HCT116 (cell line): ENCODE measurements around the gene MBL2. TPM values are rescaled to one million over a fixed set of nuclear protein-coding genes. Genes with fewer than 3 reads are reported as not detected.

Source experiments
- ATAC-seq: fragments of 200-7000 bp; cut with Tn5 transposase; 2 replicates; pipeline ENCODE4 v1.9.1; 2020; ENCODE audit warnings: mild to moderate bottlenecking, moderate library complexity
- BruUV-seq: library from RNA; stranded (reverse); fragments of 400-500 nt; replicated peaks from 2 replicates; lab custom pipeline; 2021; lab: Mats Ljungman, UMichigan
- CTCF ChIA-PET: fragments of 300-600 bp; sonication (Branson Sonifier 250); formaldehyde crosslinking; loops from one replicate; lab custom pipeline; 2021; ENCODE audit warnings: antibody characterized with exemption; lab: Charles Lee
- POLR2A ChIA-PET: fragments of 300-600, 350-600 bp; sonication (Branson Sonifier 250); formaldehyde crosslinking; loops from one replicate; lab custom pipeline; 2021; ENCODE audit warnings: antibody characterized with exemption; lab: Charles Lee
- RAD21 ChIA-PET, 2 experiments: fragments of 300-600 bp; sonication (Branson Sonifier 250); formaldehyde crosslinking; loops; one replicate each; lab custom pipeline; 2023; ENCODE audit warnings: low total read pairs in 2 of 2; ENCODE audit not compliant: uncharacterized antibody in 2 of 2, unreplicated experiment in 2 of 2, low non-redundant PET in 1 of 2; lab: Charles Lee
- DNase-seq: peaks from one replicate; pipeline ENCODE4 v3.0.0-alpha.2; 2010; ENCODE audit warnings: low read depth, low spot score
- H2AFZ ChIP-seq: fragments of 200-600 bp; shearing (Covaris generic), sonication (generic); 2 replicates; pipeline ENCODE4 v1.6.1; 2017; ENCODE audit warnings: low read depth, mixed run types, mixed read lengths, antibody characterized with exemption, low read length; ENCODE audit not compliant: poor library complexity, severe bottlenecking
- H3K27ac ChIP-seq: 2 replicates; pipeline ENCODE4 v1.5.1; 2012; ENCODE audit warnings: low read depth, low read length
- H3K27me3 ChIP-seq: fragments of 200-600 bp; sonication (generic); 2 replicates; pipeline ENCODE4 v1.6.1; 2016; ENCODE audit warnings: mixed run types, low read length, mixed read lengths; ENCODE audit not compliant: insufficient read depth
- H3K36me3 ChIP-seq, 2 experiments: fragments of 200-500 bp in 1 of 2; fragments of 200-600 bp in 1 of 2; sonication (Bioruptor generic) in 1 of 2; sonication (generic) in 1 of 2; 2 replicates each; pipeline versions ENCODE4 v1.5.1 to v1.6.1; 2014 to 2016; ENCODE audit warnings: low read length in 2 of 2, inconsistent platforms in 1 of 2, mixed read lengths in 1 of 2, mixed run types in 1 of 2; ENCODE audit not compliant: insufficient read depth in 2 of 2, control insufficient read depth in 1 of 2
- H3K4me1 ChIP-seq, 2 experiments: fragments of 200-600 bp in 1 of 2; sonication (generic) in 1 of 2; 2 replicates each; pipeline versions ENCODE4 v1.5.1 to v1.6.1; 2012 to 2017; ENCODE audit warnings: low read length in 2 of 2, inconsistent platforms in 1 of 2, mild to moderate bottlenecking in 1 of 2, mixed read lengths in 1 of 2, mixed run types in 1 of 2, moderate library complexity in 1 of 2; ENCODE audit not compliant: insufficient read depth in 2 of 2, control insufficient read depth in 1 of 2
- H3K4me2 ChIP-seq: fragments of 200-600 bp; sonication (generic); 2 replicates; pipeline ENCODE4 v1.6.1; 2017; ENCODE audit warnings: mixed run types, low read length, mixed read lengths
- H3K4me3 ChIP-seq, 2 experiments: fragments of 200-600 bp in 1 of 2; sonication (generic) in 1 of 2; replicated peaks in 1 of 2; 2 replicates each; pipeline ENCODE4 v1.5.1; 2011 to 2016; ENCODE audit warnings: low read length in 2 of 2, control low read depth in 1 of 2, low read depth in 1 of 2, mild to moderate bottlenecking in 1 of 2, mixed read lengths in 1 of 2, mixed run types in 1 of 2
- H3K79me2 ChIP-seq: fragments of 200-600 bp; sonication (generic); 2 replicates; pipeline ENCODE4 v1.6.1; 2017; ENCODE audit warnings: mild to moderate bottlenecking, mixed run types, low read length, moderate library complexity, mixed read lengths; ENCODE audit not compliant: insufficient read depth
- H3K9ac ChIP-seq: fragments of 200-600 bp; sonication (generic); 2 replicates; pipeline ENCODE4 v1.6.1; 2016; ENCODE audit warnings: low read length, mixed read lengths
- H3K9me2 ChIP-seq: fragments of 200-600 bp; sonication (generic), shearing (Covaris generic); 2 replicates; pipeline ENCODE4 v1.6.1; 2017; ENCODE audit warnings: mixed run types, mild to moderate bottlenecking, moderate library complexity; ENCODE audit not compliant: insufficient read depth
- H3K9me3 ChIP-seq, 2 experiments: fragments of 200-500 bp in 1 of 2; fragments of 200-600 bp in 1 of 2; sonication (Bioruptor generic) in 1 of 2; sonication (generic) in 1 of 2; 2 replicates each; pipeline ENCODE4 v1.6.1; 2014 to 2017; ENCODE audit warnings: low read length in 2 of 2, mixed read lengths in 2 of 2, inconsistent platforms in 1 of 2, low read depth in 1 of 2, mild to moderate bottlenecking in 1 of 2, mixed run types in 1 of 2, moderate library complexity in 1 of 2; ENCODE audit not compliant: control insufficient read depth in 1 of 2, insufficient read depth in 1 of 2
- H4K20me1 ChIP-seq: fragments of 200-600 bp; sonication (generic), shearing (Covaris generic); 2 replicates; pipeline ENCODE4 v1.6.1; 2017; ENCODE audit warnings: mixed run types, mild to moderate bottlenecking, moderate library complexity; ENCODE audit not compliant: insufficient read depth
- CTCF ChIP-seq, 3 experiments: fragments of 200-600 bp in 1 of 3; sonication (generic) in 1 of 3; IDR thresholded peaks in 2 of 3; conservative IDR thresholded peaks in 1 of 3; 2 replicates each; pipeline ENCODE4 v1.5.1; 2012 to 2017; ENCODE audit warnings: low read depth in 2 of 3, low read length in 2 of 3, antibody characterized with exemption in 1 of 3, borderline replicate concordance in 1 of 3, control low read depth in 1 of 3, mild to moderate bottlenecking in 1 of 3, mixed read lengths in 1 of 3, mixed run types in 1 of 3, moderate library complexity in 1 of 3; ENCODE audit not compliant: insufficient read depth in 1 of 3
- JUND ChIP-seq: IDR thresholded peaks from 2 replicates; pipeline ENCODE4 v1.6.1; 2012
- POLR2AphosphoS5 ChIP-seq: IDR thresholded peaks from 2 replicates; pipeline ENCODE4 v1.6.1; 2011; ENCODE audit warnings: mild to moderate bottlenecking, low read depth, low read length, moderate library complexity
- REST ChIP-seq: IDR thresholded peaks from 2 replicates; pipeline ENCODE4 v1.6.1; 2012; ENCODE audit warnings: low read depth
- intact Hi-C: fragments of 100-400 bp; cut with micrococcal nuclease; formaldehyde crosslinking; loops from 2 replicates; pipeline ENCODE4 v1.10.0; 2022
- total RNA-seq: library from RNA; stranded (reverse); gene quantifications from one replicate; pipeline ENCODE4 v1.2.1, GENCODE V29; 2021; ENCODE audit not compliant: unreplicated experiment
- TF ChIP-seq, protein P1 (sequence below): IDR thresholded peaks from 2 replicates; pipeline ENCODE4 v1.6.1; 2011; ENCODE audit warnings: mild to moderate bottlenecking, low read length, moderate library complexity; ENCODE audit not compliant: insufficient replicate concordance; ENCODE audit errors: extremely low read depth

MBL2 gene
- total RNA-seq, 1 experiment from 2014 or later: not detected

GRCh38 chr10:52776471-52776903, 3.9 kb upstream of the MBL2 start:
- DNase-seq (no peak), ATAC-seq (no peak)
- no peak overlapping the region for H3K4me3 ChIP-seq
- no peak overlapping the region for H3K9ac ChIP-seq
- POLR2A ChIA-PET: no interaction called here
- CTCF ChIA-PET: no interaction called here
- no peak overlapping the region for H2AFZ ChIP-seq
- BruUV-seq: no TSS peak
- H3K4me2 ChIP-seq: no peak overlapping the region
- no peaks in the 10 kb centered on the region for H3K4me1 ChIP-seq
- no peaks in the 10 kb centered on the region for H3K9me2 ChIP-seq
- no peaks in the 10 kb centered on the region for H3K9me3 ChIP-seq
- H3K27me3 ChIP-seq: no peaks in the 10 kb centered on the region
- RAD21 ChIA-PET: no interaction called here
- TF ChIP-seq, protein P1, sequence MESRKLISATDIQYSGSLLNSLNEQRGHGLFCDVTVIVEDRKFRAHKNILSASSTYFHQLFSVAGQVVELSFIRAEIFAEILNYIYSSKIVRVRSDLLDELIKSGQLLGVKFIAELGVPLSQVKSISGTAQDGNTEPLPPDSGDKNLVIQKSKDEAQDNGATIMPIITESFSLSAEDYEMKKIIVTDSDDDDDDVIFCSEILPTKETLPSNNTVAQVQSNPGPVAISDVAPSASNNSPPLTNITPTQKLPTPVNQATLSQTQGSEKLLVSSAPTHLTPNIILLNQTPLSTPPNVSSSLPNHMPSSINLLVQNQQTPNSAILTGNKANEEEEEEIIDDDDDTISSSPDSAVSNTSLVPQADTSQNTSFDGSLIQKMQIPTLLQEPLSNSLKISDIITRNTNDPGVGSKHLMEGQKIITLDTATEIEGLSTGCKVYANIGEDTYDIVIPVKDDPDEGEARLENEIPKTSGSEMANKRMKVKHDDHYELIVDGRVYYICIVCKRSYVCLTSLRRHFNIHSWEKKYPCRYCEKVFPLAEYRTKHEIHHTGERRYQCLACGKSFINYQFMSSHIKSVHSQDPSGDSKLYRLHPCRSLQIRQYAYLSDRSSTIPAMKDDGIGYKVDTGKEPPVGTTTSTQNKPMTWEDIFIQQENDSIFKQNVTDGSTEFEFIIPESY: no peak
- TF ChIP-seq CTCF (IDR thresholded peaks at IDR 0.05 in 2 of 3, conservative IDR thresholded peaks at IDR 0.05 in 1 of 3; ENCODE audit: borderline replicate concordance in 1 of 3, insufficient read depth in 1 of 3, low read depth in 2 of 3, low read length in 2 of 3) (no peak), JUND (no peak), REST (no peak), POLR2AphosphoS5 (no peak)
- H4K20me1 ChIP-seq: no peaks in the 10 kb centered on the region
- H3K36me3 ChIP-seq: no peaks in the 10 kb centered on the region
- H3K27ac ChIP-seq: no peak overlapping the region
- intact Hi-C loops: loop anchor here (5.0 kb wide), 1 partner anchor 1774 kb away; no protein-coding TSS in a partner anchor
- H3K79me2 ChIP-seq: no peaks in the 10 kb centered on the region
